Measurements from ENCODE around the gene GGTA1.

Gene GGTA1

DNA sequence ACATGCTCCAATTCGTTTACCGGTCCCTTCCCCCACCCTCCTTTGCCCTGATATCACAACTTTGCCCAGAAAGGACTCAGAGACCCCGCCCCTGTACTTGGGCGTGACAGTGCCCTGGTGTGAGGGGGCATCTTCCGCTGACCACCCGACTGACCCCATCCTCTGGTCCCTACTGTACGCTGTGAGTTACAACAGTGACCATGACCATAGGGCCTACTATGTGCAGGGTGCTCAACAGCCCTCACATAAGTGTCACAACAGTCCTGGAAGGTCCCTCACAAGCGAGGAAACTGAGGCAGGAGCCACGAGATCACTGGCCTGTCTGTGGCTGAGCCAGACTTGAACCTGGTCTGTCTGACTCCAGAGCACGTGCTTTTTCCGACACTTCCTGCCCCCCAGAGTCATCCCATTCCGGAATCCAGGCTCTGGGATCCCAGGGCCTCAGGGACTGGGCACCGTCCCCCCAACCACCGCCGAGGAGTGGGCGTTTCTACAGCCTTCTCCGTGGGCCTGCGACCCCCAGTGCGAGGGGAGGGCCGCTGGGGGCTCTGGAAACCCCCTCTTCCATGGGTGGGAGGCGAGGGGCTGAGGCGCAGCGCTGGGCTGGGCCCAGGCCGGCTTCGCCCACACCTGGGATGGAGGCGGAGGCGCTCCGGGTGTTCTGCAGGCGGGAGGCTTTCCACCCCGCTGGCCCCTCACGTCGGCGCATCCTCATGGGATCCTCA lies 45.7 kb upstream of the GGTA1 start:
- no peaks in the 10 kb centered on the region for H3K36me3 ChIP-seq (ENCODE audit: control insufficient read depth, low read length)
- no peak overlapping the region for H3K4me3 ChIP-seq (ENCODE audit: low read length)
- no peaks in the 10 kb centered on the region for H3K9me3 ChIP-seq (ENCODE audit: control insufficient read depth, insufficient read depth, low read length)
- no peak overlapping the region for H3K4me2 ChIP-seq (ENCODE audit: low read length)
- no peaks in the 10 kb centered on the region for H4K20me1 ChIP-seq (ENCODE audit: control insufficient read depth, insufficient read depth, low read depth, low read length)
- H3K79me2 ChIP-seq (ENCODE audit: control insufficient read depth, low read length): no peaks in the 10 kb centered on the region
- no peaks in the 10 kb centered on the region for H3K9me2 ChIP-seq (replicated peaks; ENCODE audit: control insufficient read depth, low read length)
- no peak overlapping the region for H3K27ac ChIP-seq (ENCODE audit: low read depth, low read length)
- peaks cover 5% of the 10 kb centered on the region; the same call in 1 of the 2 replicates for H3K27me3 ChIP-seq (ENCODE audit: control insufficient read depth, low read length)
- TF ChIP-seq EZH2phosphoT487 (IDR thresholded peaks at IDR 0.05; ENCODE audit: borderline replicate concordance, low read length): no peak
- TF ChIP-seq, protein P1, sequence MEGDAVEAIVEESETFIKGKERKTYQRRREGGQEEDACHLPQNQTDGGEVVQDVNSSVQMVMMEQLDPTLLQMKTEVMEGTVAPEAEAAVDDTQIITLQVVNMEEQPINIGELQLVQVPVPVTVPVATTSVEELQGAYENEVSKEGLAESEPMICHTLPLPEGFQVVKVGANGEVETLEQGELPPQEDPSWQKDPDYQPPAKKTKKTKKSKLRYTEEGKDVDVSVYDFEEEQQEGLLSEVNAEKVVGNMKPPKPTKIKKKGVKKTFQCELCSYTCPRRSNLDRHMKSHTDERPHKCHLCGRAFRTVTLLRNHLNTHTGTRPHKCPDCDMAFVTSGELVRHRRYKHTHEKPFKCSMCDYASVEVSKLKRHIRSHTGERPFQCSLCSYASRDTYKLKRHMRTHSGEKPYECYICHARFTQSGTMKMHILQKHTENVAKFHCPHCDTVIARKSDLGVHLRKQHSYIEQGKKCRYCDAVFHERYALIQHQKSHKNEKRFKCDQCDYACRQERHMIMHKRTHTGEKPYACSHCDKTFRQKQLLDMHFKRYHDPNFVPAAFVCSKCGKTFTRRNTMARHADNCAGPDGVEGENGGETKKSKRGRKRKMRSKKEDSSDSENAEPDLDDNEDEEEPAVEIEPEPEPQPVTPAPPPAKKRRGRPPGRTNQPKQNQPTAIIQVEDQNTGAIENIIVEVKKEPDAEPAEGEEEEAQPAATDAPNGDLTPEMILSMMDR (IDR thresholded peaks at IDR 0.05; ENCODE audit: low read depth, low read length, poor library complexity, severe bottlenecking): no peak
- no peaks in the 10 kb centered on the region for H3F3A ChIP-seq (ENCODE audit: control insufficient read depth, insufficient read depth)
- H3K4me1 ChIP-seq (ENCODE audit: control insufficient read depth, low read length): no peaks in the 10 kb centered on the region

DNA sequence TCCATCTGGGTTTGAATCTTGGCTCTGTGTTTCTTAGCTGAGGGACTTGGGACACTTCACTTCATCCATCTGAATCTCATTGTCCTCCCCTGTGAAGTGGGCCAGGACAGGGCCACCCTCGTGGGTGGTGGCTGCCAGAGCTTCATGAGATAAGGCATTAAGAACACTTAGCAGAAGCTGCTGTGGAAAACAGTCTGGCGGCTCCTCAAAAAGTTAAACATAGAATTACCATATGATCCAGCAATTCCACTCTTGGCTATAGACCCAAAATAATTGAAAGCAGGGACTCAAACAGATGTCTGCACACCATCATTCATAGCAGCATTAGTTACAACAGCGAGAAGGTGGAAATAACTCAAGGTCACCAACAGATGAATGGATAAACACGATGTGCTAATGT lies 42.4 kb upstream of the GGTA1 start:
- TF ChIP-seq, protein P1 (IDR thresholded peaks at IDR 0.05; ENCODE audit: low read depth, low read length, poor library complexity, severe bottlenecking): no peak
- TF ChIP-seq EZH2phosphoT487 (IDR thresholded peaks at IDR 0.05; ENCODE audit: borderline replicate concordance, low read length): no peak
- Histone ChIP-seq H3K36me3 (ENCODE audit: control insufficient read depth, low read length) (no peaks in the 10 kb centered on the region), H3K4me3 (ENCODE audit: low read length) (no peak overlapping the region), H3F3A (ENCODE audit: control insufficient read depth, insufficient read depth) (no peaks in the 10 kb centered on the region), H3K4me2 (ENCODE audit: low read length) (no peak overlapping the region), H3K4me1 (ENCODE audit: control insufficient read depth, low read length) (no peaks in the 10 kb centered on the region), H3K9me2 (replicated peaks; ENCODE audit: control insufficient read depth, low read length) (no peaks in the 10 kb centered on the region), H3K27me3 (ENCODE audit: control insufficient read depth, low read length) (peaks cover 3% of the 10 kb centered on the region; the same call in 1 of the 2 replicates), H3K27ac (ENCODE audit: low read depth, low read length) (no peak overlapping the region), H4K20me1 (ENCODE audit: control insufficient read depth, insufficient read depth, low read depth, low read length) (no peaks in the 10 kb centered on the region), H3K9me3 (ENCODE audit: control insufficient read depth, insufficient read depth, low read length) (no peaks in the 10 kb centered on the region), H3K79me2 (ENCODE audit: control insufficient read depth, low read length) (no peaks in the 10 kb centered on the region)

DNA sequence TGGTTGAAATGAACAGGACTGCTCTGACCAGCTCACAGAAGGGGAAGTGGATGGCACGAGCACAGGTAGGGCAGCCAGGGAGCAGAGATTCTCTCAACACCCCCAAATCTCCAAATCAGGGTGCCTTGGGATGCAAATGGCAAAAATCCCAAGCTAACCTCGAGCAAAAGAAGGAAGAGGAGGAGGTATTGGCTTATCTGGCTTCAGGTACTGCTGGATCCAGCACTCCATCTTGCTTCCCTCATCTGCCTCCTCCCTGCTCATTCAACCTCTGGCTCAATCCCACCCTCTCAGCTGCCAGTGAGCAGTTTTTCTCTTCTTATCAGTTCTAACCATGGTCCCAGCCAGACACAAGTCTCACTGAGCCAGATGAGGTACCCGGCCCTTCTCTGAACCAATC lies 41.6 kb upstream of the GGTA1 start:
- no peaks in the 10 kb centered on the region for H3F3A ChIP-seq (ENCODE audit: control insufficient read depth, insufficient read depth)
- no peaks in the 10 kb centered on the region for H4K20me1 ChIP-seq (ENCODE audit: control insufficient read depth, insufficient read depth, low read depth, low read length)
- H3K36me3 ChIP-seq (ENCODE audit: control insufficient read depth, low read length): no peaks in the 10 kb centered on the region
- H3K4me1 ChIP-seq (ENCODE audit: control insufficient read depth, low read length): no peaks in the 10 kb centered on the region
- TF ChIP-seq, protein P1 (IDR thresholded peaks at IDR 0.05; ENCODE audit: low read depth, low read length, poor library complexity, severe bottlenecking): no peak
- TF ChIP-seq EZH2phosphoT487 (IDR thresholded peaks at IDR 0.05; ENCODE audit: borderline replicate concordance, low read length): no peak
- H3K4me2 ChIP-seq (ENCODE audit: low read length): no peak overlapping the region
- H3K27ac ChIP-seq (ENCODE audit: low read depth, low read length): no peak overlapping the region
- H3K27me3 ChIP-seq (ENCODE audit: control insufficient read depth, low read length): no peaks in the 10 kb centered on the region
- H3K4me3 ChIP-seq (ENCODE audit: low read length): no peak overlapping the region
- H3K9me2 ChIP-seq (replicated peaks; ENCODE audit: control insufficient read depth, low read length): no peaks in the 10 kb centered on the region
- no peaks in the 10 kb centered on the region for H3K9me3 ChIP-seq (ENCODE audit: control insufficient read depth, insufficient read depth, low read length)
- H3K79me2 ChIP-seq (ENCODE audit: control insufficient read depth, low read length): no peaks in the 10 kb centered on the region

Data from DOHH2 (cell line).